Activated naive CD8-positive, alpha-beta T cell treated with anti-CD3 and anti-CD28 coated beads for 36 hours (primary cell): ENCODE results near the gene NMT1. TPM values are rescaled to one million over a fixed set of nuclear protein-coding genes. Genes with fewer than 3 reads are reported as not detected.

Experiments used
- DNase-seq: peaks from one replicate; pipeline ENCODE4 v3.0.0; 2021
- H3K27ac Mint-ChIP-seq: one replicate; pipeline ENCODE4 v1.8.0; 2022; ENCODE audit warnings: mild to moderate bottlenecking, moderate library complexity, mixed read lengths
- H3K27me3 Mint-ChIP-seq: one replicate; pipeline ENCODE4 v1.8.0; 2022; ENCODE audit warnings: mild to moderate bottlenecking, mixed read lengths
- H3K36me3 Mint-ChIP-seq: one replicate; pipeline ENCODE4 v1.8.0; 2021; ENCODE audit warnings: mild to moderate bottlenecking, mixed read lengths
- H3K4me1 Mint-ChIP-seq: one replicate; pipeline ENCODE4 v1.8.0; 2021; ENCODE audit warnings: mixed read lengths
- H3K4me3 Mint-ChIP-seq: one replicate; pipeline ENCODE4 v1.8.0; 2022; ENCODE audit warnings: mild to moderate bottlenecking, moderate library complexity, mixed read lengths
- H3K9me3 Mint-ChIP-seq: one replicate; pipeline ENCODE4 v1.8.0; 2022; ENCODE audit warnings: mixed read lengths
- total RNA-seq, 2 experiments: library from RNA; stranded (reverse); gene quantifications; one replicate each; pipeline ENCODE4 v1.2.3, GENCODE V29; 2021

NMT1 gene
- total RNA-seq, 2 experiments from 2014 or later: 168 to 170 TPM

DNA sequence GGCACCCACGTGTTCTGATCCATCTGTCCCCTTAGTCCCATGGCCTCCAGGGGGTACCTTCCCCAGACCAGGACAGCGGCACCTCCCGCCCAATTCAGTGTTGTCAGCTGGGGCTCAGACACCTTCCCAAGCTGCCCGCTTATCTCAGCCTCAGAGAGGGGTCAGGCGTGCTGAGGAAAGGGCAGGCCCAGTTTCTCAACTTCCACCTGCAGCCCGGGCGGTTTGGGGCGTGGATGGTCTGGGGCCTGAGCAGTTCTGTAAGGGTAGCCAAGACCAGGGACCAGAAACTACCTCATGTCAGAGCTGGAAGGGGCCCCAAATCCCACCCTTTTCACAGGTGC lies 66.1 kb downstream of the NMT1 start:
- no peak overlapping the region for H3K4me3 Mint-ChIP-seq
- no peaks in the 10 kb centered on the region for H3K36me3 Mint-ChIP-seq
- peaks cover 2% of the 10 kb centered on the region for H3K4me1 Mint-ChIP-seq
- no peak overlapping the region for H3K27ac Mint-ChIP-seq
- H3K27me3 Mint-ChIP-seq: peaks cover 6% of the 10 kb centered on the region
- no peaks in the 10 kb centered on the region for H3K9me3 Mint-ChIP-seq
- DNase-seq: no peak

DNA sequence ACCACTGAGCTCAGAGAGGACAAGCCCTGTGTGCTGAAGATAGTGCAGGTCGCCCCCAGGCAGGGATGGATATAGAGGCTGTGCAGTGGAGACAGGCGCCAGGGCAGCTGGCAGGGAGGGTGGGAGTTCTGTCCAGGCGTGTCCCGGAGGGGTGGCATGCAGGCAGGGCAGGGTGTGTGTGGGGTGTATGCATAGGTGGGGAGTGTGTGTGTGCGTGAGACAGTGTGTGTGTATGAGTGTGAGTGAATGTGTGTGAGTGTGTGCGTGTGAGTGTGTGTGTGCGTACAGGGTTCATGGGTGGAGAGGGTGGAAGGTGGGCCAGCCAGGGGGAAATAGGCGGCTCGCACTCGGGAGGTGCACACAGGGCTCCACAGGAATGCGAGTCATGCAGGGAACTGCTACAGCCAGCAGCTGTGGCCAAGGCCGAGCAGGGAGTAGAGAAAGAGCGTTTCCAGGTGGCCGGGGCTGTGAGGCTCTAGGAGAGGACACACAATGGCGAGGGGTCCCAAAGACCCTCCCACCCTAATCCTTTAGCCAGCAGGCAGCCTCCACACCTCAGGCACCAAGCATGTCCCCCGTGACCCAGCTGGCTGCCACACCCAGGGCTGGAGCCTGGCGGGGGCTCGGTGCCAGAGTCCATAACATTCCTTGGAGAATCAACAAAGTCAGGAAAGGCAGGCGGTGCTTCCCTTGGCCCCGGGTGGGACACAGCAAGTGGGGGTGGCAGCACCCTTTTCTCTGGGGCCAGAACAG lies 66.6 kb downstream of the NMT1 start:
- Mint-ChIP-seq H3K9me3 (no peaks in the 10 kb centered on the region), H3K36me3 (no peaks in the 10 kb centered on the region), H3K27ac (no peak overlapping the region), H3K27me3 (peaks cover 6% of the 10 kb centered on the region), H3K4me3 (no peak overlapping the region), H3K4me1 (peaks cover 2% of the 10 kb centered on the region)
- DNase-seq: no peak

DNA sequence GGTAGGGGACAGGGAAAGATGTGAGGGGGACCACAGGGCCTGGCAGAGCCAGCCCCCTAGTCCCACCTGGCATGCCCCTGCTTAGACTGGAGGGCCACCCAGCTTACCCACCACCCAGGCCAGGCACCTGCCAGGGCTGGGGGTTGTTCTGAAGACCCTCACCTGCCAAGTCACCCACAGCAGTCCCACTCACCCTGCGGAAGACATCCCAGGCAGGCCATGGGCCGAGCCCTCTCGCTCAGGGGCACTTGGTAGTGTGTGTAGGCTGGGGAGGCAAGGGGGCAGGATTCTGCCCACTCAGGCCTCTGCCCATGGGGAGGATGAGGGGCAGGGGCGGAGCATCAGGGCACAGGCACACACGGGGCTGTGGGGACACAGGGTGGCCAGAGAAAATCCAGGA lies 67.2 kb downstream of the NMT1 start:
- Mint-ChIP-seq H3K27me3 (peaks cover 6% of the 10 kb centered on the region), H3K9me3 (no peaks in the 10 kb centered on the region), H3K4me3 (no peak overlapping the region), H3K36me3 (no peaks in the 10 kb centered on the region), H3K4me1 (peaks cover 2% of the 10 kb centered on the region), H3K27ac (no peak overlapping the region)
- no peak for DNase-seq

DNA sequence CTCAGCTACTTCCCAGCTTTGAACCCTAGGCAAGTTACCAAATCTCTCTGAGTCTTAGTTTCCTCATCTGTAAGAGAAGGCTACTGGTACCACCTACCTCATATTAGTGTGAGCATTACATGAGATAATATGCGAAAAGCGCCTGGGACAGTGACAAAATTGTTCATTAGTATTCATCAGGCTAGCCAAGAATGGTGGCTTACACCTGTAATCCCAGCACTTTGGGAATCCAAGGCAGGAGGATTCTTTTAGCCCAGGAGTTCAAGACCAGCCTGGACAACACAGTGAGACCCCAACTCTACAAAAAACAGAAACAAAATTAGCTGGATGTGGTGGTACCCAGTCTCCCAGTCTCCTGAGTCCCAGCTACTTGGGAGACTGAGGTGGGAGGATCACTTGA lies 67.9 kb downstream of the NMT1 start:
- H3K36me3 Mint-ChIP-seq: no peaks in the 10 kb centered on the region
- H3K4me1 Mint-ChIP-seq: peaks cover 4% of the 10 kb centered on the region
- H3K4me3 Mint-ChIP-seq: no peak overlapping the region
- H3K9me3 Mint-ChIP-seq: no peaks in the 10 kb centered on the region
- H3K27me3 Mint-ChIP-seq: peaks cover 6% of the 10 kb centered on the region
- no peak for DNase-seq
- no peak overlapping the region for H3K27ac Mint-ChIP-seq

DNA sequence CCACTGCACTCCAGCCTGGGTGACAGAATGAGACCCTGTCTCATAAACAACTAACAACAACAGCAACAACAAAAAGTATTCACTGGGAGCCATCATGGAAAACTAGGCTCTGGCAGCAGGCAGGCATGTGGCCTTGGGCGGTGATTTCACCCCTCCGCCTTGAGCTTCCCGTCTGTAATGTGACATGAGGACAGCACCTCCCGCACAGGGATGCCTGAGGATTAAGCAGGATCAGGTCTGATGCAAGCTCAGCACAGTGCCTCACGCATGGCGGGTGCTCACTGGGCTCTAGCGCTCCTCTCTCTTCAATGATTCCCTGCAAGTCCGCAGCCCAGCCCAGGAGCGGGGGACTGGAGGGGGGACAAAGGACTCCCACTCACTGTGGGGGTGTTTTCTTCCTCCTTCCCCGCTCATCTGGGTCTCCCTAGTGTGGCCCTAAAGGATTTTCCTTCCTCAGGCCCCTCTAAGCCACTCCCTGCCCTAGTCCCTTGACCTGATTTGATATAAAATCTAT lies 68.4 kb downstream of the NMT1 start:
- Mint-ChIP-seq H3K27ac (no peak overlapping the region), H3K4me1 (peaks cover 4% of the 10 kb centered on the region), H3K4me3 (no peak overlapping the region)

DNA sequence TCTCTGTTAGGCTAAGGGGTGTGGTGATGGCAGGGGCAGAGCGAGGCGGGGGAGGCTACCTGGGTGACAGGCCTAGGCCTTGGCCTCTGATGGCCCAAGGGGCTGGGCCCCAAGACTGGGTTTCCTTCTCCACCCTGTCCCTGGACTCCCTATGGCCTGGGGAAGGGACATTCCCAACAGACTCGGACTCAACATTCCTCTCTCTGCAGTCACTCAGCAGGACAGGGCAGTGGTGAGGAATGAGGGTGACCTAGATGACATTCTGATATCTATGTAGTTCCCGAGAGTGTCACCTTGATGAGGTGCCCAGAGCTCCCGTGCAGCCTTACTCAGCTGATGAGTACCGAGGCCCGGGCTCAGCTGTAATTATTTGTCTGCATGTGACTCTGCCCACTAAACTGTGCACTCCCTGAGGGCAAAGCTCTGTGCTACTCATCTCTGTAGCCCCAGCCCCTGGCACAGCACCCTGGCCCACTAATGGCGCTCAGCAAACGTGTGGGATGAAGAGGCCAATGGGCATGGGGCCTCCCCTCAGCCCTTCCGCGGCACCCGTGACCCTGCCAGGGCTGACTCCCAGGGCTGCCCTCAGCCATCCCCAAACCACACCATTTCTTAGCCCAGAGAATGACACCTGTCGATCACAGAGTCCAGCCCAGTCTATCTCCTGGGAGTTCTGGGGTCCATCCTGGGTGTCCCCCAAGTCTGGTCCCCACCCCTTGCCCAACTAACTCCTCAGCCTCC lies 69.0 kb downstream of the NMT1 start:
- no peaks in the 10 kb centered on the region for H3K36me3 Mint-ChIP-seq
- H3K4me1 Mint-ChIP-seq: peaks cover 5% of the 10 kb centered on the region
- no peak for DNase-seq
- H3K27me3 Mint-ChIP-seq: peaks cover 6% of the 10 kb centered on the region
- H3K27ac Mint-ChIP-seq: no peak overlapping the region
- no peaks in the 10 kb centered on the region for H3K9me3 Mint-ChIP-seq
- H3K4me3 Mint-ChIP-seq: no peak overlapping the region

More for the DNA sequence above, 68.4 kb downstream of the NMT1 start:
- no peaks in the 10 kb centered on the region for H3K9me3 Mint-ChIP-seq
- peaks cover 6% of the 10 kb centered on the region for H3K27me3 Mint-ChIP-seq
- DNase-seq: no peak
- no peaks in the 10 kb centered on the region for H3K36me3 Mint-ChIP-seq

DNA sequence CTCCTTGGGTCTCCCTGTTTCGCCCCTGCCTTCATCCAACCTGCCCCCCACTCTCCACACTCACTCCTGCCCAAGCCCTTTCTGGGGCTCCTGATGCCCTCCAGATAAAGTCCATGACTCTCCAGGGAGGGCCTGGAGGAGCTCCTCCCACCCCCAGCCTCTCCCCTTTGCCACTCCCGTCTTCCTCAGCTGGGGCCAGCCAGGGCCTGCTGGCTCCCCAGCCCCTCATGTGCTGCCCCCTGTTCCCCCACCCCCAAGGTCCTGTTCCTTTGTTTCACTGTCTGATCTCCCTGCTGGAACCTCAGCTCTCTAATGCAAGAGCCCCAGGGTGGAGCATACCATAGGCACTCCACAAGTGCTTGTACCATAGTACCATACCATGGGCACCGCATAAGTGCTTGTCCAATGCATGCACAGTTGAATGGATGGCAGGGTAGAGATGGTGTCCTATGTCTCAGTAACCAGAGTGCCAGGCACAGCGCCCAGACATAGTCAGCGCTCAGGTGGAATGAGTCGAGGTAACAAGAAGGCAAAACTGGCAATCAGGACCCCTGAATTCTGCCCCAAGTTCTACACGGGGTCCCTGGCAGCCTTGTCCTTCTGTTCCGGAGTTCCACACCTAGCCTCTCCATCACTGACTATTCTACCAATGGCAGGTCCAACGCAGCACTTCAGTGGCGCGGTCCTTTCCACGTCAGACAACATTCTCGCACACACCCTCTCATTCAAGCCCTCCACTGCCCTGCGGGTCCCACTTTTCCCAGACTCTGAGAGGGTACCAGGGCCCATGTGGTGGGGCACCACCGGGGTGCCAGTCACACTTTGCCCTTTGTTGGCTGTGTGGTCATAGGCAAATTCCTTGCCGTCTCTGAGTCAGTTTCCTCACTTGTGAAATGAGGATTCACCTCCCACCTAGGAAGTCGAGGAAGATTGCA lies 69.8 kb downstream of the NMT1 start:
- Mint-ChIP-seq H3K36me3 (no peaks in the 10 kb centered on the region), H3K27me3 (peaks cover 6% of the 10 kb centered on the region), H3K27ac (no peak overlapping the region), H3K9me3 (no peaks in the 10 kb centered on the region), H3K4me3 (peak overlapping the region; percentile 4), H3K4me1 (peaks cover 6% of the 10 kb centered on the region)
- DNase-seq: no peak

DNA sequence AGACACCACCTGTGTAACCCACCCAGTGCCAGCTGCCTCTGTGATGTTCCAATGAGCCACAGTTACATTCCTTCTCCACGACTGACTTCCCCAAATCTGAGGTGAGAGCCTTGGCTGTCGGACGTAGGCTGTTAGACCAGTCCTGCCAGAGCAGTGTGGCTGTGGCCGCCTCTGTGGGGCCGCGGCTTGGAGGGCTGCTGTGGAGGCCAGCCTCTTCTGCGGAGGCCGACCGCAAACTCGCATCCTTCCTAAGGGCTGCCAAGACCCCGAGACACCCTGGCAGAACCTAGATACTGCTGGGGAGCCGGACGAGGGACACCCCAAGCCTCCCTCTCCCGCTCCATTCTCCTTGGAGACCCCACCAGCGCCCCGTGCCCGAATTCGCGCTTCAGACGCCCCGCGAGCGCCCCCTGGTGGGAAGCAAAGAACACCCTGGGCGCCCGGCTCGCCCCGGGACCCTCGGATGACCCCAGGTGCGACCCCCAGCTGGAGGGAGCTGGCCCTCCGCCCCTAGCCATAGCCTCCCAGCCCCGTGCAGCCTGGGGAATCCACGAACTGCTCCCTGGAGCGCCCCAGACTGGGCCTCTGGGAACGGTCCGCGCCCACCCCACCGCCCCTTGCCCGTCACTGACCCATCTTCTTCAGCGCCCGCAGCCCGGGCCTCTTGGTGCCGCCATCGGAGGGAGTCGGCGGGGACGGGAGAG lies 70.7 kb downstream of the NMT1 start:
- peaks cover 6% of the 10 kb centered on the region for H3K27me3 Mint-ChIP-seq
- H3K4me3 Mint-ChIP-seq: peak overlapping the region; percentile 65
- no peaks in the 10 kb centered on the region for H3K9me3 Mint-ChIP-seq
- H3K27ac Mint-ChIP-seq: no peak overlapping the region
- H3K36me3 Mint-ChIP-seq: no peaks in the 10 kb centered on the region
- peaks cover 10% of the 10 kb centered on the region for H3K4me1 Mint-ChIP-seq
- peak; percentile 50 for DNase-seq

DNA sequence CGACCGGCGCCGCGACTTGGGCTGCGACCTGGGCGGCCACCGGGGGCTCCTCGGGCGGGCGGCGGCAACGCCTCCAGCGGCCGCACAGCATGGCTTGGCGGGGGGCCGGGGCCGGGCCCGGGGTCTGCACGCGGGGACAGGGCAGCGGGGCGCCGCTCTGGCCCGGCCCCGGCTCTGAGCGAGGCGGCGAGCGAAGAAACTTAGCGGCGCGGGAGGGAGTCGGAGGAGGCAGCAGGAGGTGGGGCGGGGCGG lies 71.1 kb downstream of the NMT1 start, which contains the start of gene PLCD3:
Gene PLCD3 (minus strand): TSS at position 196 of the 252 bp plus-strand sequence. CDS start 105 bp downstream, at position 91.
- Mint-ChIP-seq H3K4me3 (peak within 1 kb of the TSS; percentile 83), H3K36me3 (no peaks in the 10 kb centered on the region), H3K27ac (peak within 1 kb of the TSS; percentile 65), H3K4me1 (peaks cover 10% of the 10 kb centered on the region), H3K9me3 (no peaks in the 10 kb centered on the region), H3K27me3 (peaks cover 6% of the 10 kb centered on the region)
- DNase-seq: no peak

DNA sequence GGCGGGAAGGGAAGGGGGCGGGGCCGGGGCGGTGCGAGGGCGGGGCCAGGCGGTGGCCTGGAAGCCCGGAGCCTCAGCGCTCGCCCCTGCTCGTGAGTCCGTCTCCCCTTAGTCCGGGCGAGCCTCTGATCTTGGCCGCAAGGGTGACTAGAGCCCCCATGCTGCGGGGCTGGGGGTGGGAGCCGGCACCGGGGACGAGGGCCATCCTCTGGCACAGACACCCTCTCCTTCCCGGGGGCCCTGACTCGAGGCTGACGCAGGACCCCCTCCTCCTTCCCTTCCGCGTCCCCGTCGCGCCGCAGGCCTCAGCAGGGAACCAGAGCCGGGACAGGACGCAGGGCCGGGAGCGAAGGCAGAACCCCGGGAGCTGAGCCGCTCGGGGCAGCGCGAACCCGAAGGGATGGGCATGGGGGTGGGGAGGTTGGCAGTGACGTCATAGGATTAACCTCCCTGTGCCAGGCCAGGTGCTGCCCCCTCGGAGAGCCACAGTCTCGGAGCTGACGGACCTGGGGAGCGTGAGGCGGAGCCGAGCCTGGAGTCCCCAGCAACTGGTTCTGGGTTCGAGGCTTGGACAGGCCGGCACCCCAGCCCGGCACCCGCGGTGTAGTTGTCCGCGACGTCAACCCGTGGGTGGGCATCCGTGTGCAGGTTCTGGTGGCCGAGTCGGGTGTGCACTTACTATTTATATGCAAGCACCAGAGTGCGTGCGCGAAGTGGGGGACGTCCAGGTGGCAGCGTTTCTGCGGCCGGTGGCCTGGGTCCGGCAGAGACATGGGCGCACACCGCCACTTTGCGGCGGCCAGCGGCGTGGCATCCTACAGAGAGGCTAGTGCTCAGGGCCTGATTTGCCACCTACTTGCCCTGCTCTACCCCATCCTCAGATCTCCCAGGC lies 71.7 kb downstream of the NMT1 start:
- H3K9me3 Mint-ChIP-seq: no peaks in the 10 kb centered on the region
- peak; percentile 68 for DNase-seq
- peak overlapping the region; percentile 65 for H3K27ac Mint-ChIP-seq
- H3K36me3 Mint-ChIP-seq: no peaks in the 10 kb centered on the region
- peaks cover 10% of the 10 kb centered on the region for H3K4me1 Mint-ChIP-seq
- peaks cover 6% of the 10 kb centered on the region for H3K27me3 Mint-ChIP-seq
- peak overlapping the region; percentile 83 for H3K4me3 Mint-ChIP-seq

DNA sequence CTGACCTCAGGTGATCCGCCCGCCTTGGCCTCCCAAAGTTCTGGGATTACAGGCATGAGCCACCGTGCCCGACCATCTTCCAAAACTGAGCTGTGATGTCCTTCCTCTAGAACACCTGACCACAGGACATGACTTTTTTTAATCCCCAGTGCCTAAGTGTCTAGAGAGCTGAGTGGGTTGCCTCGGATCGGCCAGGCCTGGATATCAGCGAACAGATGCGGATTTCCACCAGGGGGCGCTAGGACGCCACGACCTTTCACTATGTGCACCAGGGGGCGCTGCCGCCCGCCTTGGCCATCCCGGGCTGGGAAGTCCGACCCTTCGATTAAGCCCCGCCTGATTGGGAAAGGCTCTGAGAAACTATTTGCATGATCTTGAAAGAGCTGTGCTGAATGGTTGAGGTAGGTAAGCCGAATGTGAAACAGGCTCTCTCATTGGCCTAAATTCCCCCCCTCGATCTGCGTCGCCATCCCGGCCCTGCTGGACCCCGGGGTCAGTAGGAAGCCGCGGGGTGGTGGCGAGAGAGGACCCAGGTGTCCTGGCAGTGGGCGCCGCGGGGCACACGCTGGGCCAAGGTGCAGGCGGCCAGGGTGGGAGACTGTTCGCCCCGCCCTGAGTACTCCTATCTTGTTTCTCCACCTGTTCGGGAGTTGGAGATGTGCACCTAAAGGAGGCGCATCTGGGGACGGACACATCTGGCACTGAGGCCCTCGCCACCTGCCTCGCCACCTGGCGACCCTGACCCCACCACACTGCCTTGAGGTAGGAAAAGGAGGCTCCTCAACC lies 74.3 kb downstream of the NMT1 start, which contains the start of gene ACBD4:
Gene ACBD4 (plus strand): TSS at position 496 of the 786 bp plus-strand sequence. CDS start 458 bp downstream, outside the sequence.
- DNase-seq: peak; percentile 95
- H3K27me3 Mint-ChIP-seq: peaks cover 6% of the 10 kb centered on the region
- no peaks in the 10 kb centered on the region for H3K36me3 Mint-ChIP-seq
- peak within 1 kb of the TSS; percentile 78 for H3K27ac Mint-ChIP-seq
- peak within 1 kb of the TSS; percentile 90 for H3K4me3 Mint-ChIP-seq
- no peaks in the 10 kb centered on the region for H3K9me3 Mint-ChIP-seq
- peaks cover 10% of the 10 kb centered on the region for H3K4me1 Mint-ChIP-seq

DNA sequence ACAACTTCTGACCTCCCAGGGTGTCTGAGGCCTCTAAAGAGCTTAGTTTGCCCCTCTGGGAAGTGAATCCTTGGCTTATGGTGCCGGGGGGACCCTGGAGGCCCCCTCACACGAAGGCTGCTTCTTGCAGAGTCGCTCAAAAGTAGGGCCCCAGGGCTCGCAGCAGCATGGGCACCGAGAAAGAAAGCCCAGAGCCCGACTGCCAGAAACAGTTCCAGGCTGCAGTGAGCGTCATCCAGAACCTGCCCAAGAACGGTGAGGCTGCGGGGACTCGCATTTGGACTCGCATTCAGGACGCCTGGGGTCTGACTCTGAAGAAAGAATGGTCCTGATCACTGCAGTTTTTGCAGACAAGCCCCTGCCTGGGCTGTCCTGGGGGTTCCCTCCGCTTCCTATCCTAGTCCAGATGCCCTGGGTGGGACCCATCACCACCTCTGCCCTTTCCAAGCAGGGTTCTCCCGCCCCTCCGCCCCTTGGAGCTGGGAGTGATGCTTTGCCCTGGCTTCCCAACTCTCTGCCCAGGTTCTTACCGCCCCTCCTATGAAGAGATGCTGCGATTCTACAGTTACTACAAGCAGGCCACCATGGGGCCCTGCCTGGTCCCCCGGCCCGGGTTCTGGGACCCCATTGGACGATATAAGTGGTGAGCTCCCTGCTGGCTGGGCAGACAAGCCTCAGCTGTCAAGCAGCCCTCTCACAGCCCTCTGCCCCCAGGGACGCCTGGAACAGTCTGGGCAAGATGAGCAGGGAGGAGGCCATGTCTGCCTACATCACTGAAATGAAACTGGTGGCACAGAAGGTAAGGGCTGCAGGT lies 75.1 kb downstream of the NMT1 start:
- peak overlapping the region; percentile 78 for H3K27ac Mint-ChIP-seq
- peaks cover 3% of the 10 kb centered on the region for H3K27me3 Mint-ChIP-seq
- peaks cover 2% of the 10 kb centered on the region for H3K36me3 Mint-ChIP-seq
- no peak for DNase-seq
- no peaks in the 10 kb centered on the region for H3K9me3 Mint-ChIP-seq
- peak overlapping the region; percentile 90 for H3K4me3 Mint-ChIP-seq
- peaks cover 10% of the 10 kb centered on the region for H3K4me1 Mint-ChIP-seq
